Measurements from ENCODE around the gene RAE1. TPM values are rescaled to one million over a fixed set of nuclear protein-coding genes. Genes with fewer than 3 reads are reported as not detected.

RAE1 gene
- total RNA-seq, 2 donors from 2014 or later: 15.0 to 20.4 TPM

GRCh38 chr20:57326667-57327455 lies 24.2 kb upstream of the RAE1 start:
- no peak for DNase-seq (ENCODE audit: low spot score)
- no peak overlapping the region for H3K27ac ChIP-seq

GRCh38 chr20:57327820-57328219 lies 23.2 kb upstream of the RAE1 start:
- ATAC-seq (ENCODE audit: insufficient number of reproducible peaks, low FRiP score, low read depth) (no peak), DNase-seq (ENCODE audit: low spot score) (no peak)
- no peaks in the 10 kb centered on the region for H3K27me3 ChIP-seq (replicated peaks; ENCODE audit: insufficient read depth)
- no peaks in the 10 kb centered on the region for H3K36me3 ChIP-seq
- TF ChIP-seq, protein P1, sequence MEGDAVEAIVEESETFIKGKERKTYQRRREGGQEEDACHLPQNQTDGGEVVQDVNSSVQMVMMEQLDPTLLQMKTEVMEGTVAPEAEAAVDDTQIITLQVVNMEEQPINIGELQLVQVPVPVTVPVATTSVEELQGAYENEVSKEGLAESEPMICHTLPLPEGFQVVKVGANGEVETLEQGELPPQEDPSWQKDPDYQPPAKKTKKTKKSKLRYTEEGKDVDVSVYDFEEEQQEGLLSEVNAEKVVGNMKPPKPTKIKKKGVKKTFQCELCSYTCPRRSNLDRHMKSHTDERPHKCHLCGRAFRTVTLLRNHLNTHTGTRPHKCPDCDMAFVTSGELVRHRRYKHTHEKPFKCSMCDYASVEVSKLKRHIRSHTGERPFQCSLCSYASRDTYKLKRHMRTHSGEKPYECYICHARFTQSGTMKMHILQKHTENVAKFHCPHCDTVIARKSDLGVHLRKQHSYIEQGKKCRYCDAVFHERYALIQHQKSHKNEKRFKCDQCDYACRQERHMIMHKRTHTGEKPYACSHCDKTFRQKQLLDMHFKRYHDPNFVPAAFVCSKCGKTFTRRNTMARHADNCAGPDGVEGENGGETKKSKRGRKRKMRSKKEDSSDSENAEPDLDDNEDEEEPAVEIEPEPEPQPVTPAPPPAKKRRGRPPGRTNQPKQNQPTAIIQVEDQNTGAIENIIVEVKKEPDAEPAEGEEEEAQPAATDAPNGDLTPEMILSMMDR (IDR thresholded peaks at IDR 0.05): no peak
- H3K9me3 ChIP-seq: no peaks in the 10 kb centered on the region
- no peak overlapping the region for H3K27ac ChIP-seq
- no peak overlapping the region for H3K4me3 ChIP-seq
- no peaks in the 10 kb centered on the region for H3K4me1 ChIP-seq (ENCODE audit: control insufficient read depth in 1 of 2, low read depth in 2 of 2)

More at GRCh38 chr20:57326667-57327455, 24.2 kb upstream of the RAE1 start:
- H3K9me3 ChIP-seq: no peaks in the 10 kb centered on the region
- no peaks in the 10 kb centered on the region for H3K27me3 ChIP-seq (replicated peaks; ENCODE audit: insufficient read depth)
- no peak overlapping the region for H3K4me3 ChIP-seq
- no peaks in the 10 kb centered on the region for H3K4me1 ChIP-seq (ENCODE audit: control insufficient read depth in 1 of 2, low read depth in 2 of 2)
- TF ChIP-seq, protein P1 (IDR thresholded peaks at IDR 0.05): no peak
- no peak for ATAC-seq (ENCODE audit: insufficient number of reproducible peaks, low FRiP score, low read depth)
- no peaks in the 10 kb centered on the region for H3K36me3 ChIP-seq

DNA sequence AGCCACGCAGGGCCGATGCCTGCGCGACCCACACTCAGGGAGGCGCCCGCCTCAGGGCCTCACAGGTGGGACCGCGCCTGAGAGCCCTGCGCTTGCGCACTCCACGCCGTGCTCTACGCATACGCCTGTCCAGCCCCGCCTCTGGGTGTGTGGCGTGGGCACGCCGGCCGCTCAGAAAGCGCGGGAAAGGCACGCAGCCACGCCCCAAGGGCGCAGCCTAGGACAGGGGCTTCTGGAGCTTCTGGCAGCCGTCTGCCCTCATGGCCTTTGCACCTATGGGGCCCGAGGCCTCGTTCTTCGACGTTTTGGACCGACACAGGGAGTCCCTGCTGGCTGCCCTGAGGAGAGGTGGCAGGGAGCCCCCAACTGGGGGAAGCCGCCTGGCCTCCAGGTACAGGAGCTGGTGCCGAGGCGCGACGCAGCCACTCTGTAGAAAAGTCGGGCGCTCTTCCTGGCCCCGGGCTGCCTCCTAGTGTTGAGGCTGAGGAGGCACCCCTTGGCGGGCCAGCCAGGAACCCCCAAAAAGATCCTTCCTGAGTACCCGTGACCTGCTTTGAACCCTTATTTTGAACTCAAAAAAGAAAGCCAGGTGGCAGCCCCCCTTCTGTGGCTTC lies 21.3 kb upstream of the RAE1 start, which contains the start of gene SPO11:
Gene SPO11, plus strand, starts transcription at position 196 of the 614 bp plus-strand sequence. Its CDS starts 65 bp downstream, at position 261.
- DNase-seq (ENCODE audit: low spot score) (no peak), ATAC-seq (ENCODE audit: insufficient number of reproducible peaks, low FRiP score, low read depth) (no peak)
- no peaks in the 10 kb centered on the region for H3K27me3 ChIP-seq (replicated peaks; ENCODE audit: insufficient read depth)
- no peak within 1 kb of the TSS for H3K4me3 ChIP-seq
- TF ChIP-seq, protein P1 (IDR thresholded peaks at IDR 0.05): no peak
- H3K4me1 ChIP-seq (ENCODE audit: control insufficient read depth in 1 of 2, low read depth in 2 of 2): no peaks in the 10 kb centered on the region
- no peaks in the 10 kb centered on the region for H3K36me3 ChIP-seq
- H3K9me3 ChIP-seq: no peaks in the 10 kb centered on the region
- no peak within 1 kb of the TSS for H3K27ac ChIP-seq

GRCh38 chr20:57330998-57331397 lies 20.1 kb upstream of the RAE1 start:
- no peak overlapping the region for H3K27ac ChIP-seq
- H3K36me3 ChIP-seq: no peaks in the 10 kb centered on the region
- no peaks in the 10 kb centered on the region for H3K9me3 ChIP-seq
- no peaks in the 10 kb centered on the region for H3K4me1 ChIP-seq (ENCODE audit: control insufficient read depth in 1 of 2, low read depth in 2 of 2)
- ATAC-seq (ENCODE audit: insufficient number of reproducible peaks, low FRiP score, low read depth): no peak
- TF ChIP-seq, protein P1 (IDR thresholded peaks at IDR 0.05): no peak
- no peaks in the 10 kb centered on the region for H3K27me3 ChIP-seq (replicated peaks; ENCODE audit: insufficient read depth)
- H3K4me3 ChIP-seq: no peak overlapping the region
- DNase-seq (ENCODE audit: low spot score): no peak
